Calu3 (cell line): ENCODE results near the gene SLC6A12. TPM values are rescaled to one million over a fixed set of nuclear protein-coding genes. Genes with fewer than 3 reads are reported as not detected.
A peak's percentile ranks its signal among the peaks of the same experiment; 100 is the strongest.

ENCODE experiments used
- BruUV-seq: library from RNA; stranded (reverse); fragments of 400-500 nt; replicated peaks from 2 replicates; lab custom pipeline; 2021; lab: Mats Ljungman, UMichigan
- CTCF ChIA-PET: fragments of 300-600 bp; sonication (Branson Sonifier 250); formaldehyde crosslinking; loops from one replicate; lab custom pipeline; 2022; ENCODE audit warnings: antibody characterized with exemption; lab: Charles Lee
- DNase-seq: peaks from one replicate; pipeline ENCODE4 v3.0.0; 2022
- H3K27ac Mint-ChIP-seq: one replicate; pipeline ENCODE4 v1.8.0; 2022; ENCODE audit warnings: mixed read lengths; ENCODE audit not compliant: unreplicated experiment
- H3K27me3 Mint-ChIP-seq: one replicate; pipeline ENCODE4 v1.8.0; 2022; ENCODE audit warnings: mixed read lengths; ENCODE audit not compliant: unreplicated experiment
- H3K36me3 Mint-ChIP-seq: one replicate; pipeline ENCODE4 v1.8.0; 2022; ENCODE audit warnings: mild to moderate bottlenecking, moderate library complexity, mixed read lengths; ENCODE audit not compliant: insufficient read depth, unreplicated experiment
- H3K4me1 Mint-ChIP-seq: one replicate; pipeline ENCODE4 v1.8.0; 2022; ENCODE audit warnings: mild to moderate bottlenecking, low read depth, mixed read lengths; ENCODE audit not compliant: unreplicated experiment
- H3K4me3 Mint-ChIP-seq: one replicate; pipeline ENCODE4 v1.8.0; 2022; ENCODE audit warnings: mild to moderate bottlenecking, low read depth, moderate library complexity, mixed read lengths; ENCODE audit not compliant: unreplicated experiment
- H3K9me3 Mint-ChIP-seq: one replicate; pipeline ENCODE4 v1.8.0; 2022; ENCODE audit warnings: low read depth, mixed read lengths; ENCODE audit not compliant: unreplicated experiment
- CTCF ChIP-seq: fragments of 200-600 bp; IDR thresholded peaks from one replicate; pipeline ENCODE4 v1.8.0; 2022; ENCODE audit warnings: antibody characterized with exemption; ENCODE audit not compliant: unreplicated experiment
- intact Hi-C: fragments of 100-400 bp; cut with micrococcal nuclease; formaldehyde crosslinking; loops from one replicate; pipeline ENCODE4 v1.10.0; 2022; ENCODE audit not compliant: unreplicated experiment
- total RNA-seq: library from RNA; stranded (reverse); gene quantifications from 2 replicates; pipeline ENCODE4 v1.2.3, GENCODE V29; 2022

The SLC6A12 gene
- total RNA-seq, 1 experiment from 2014 or later: 0.90 TPM

DNA sequence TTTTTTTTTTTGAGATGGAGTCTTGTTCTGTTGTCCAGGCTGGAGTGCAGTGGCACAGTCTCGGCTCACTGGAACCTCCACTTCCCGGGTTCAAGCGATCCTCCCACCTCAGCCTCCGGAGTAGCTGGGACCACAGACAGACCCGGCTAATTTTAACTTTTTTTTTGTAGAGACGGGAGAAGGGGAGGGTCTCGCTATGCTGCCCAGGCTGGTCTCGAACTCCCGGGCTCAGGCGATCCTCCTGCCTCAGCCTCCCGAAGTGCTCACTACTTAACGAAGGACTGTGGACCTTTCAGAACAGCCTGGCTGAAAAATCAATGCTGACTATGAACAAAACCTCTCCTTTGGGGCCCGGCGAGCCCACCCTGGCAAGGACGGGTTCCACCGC lies 10.9 kb downstream of the SLC6A12 start:
- BruUV-seq: no TSS peak
- Mint-ChIP-seq H3K9me3 (no peaks in the 10 kb centered on the region), H3K36me3 (no peaks in the 10 kb centered on the region), H3K27ac (no peak overlapping the region), H3K4me3 (peak overlapping the region; percentile 29), H3K27me3 (peaks cover 59% of the 10 kb centered on the region), H3K4me1 (no peaks in the 10 kb centered on the region)
- intact Hi-C loops: no loop called here
- TF ChIP-seq CTCF: no peak
- DNase-seq: no peak
- CTCF ChIA-PET: no interaction called here

DNA sequence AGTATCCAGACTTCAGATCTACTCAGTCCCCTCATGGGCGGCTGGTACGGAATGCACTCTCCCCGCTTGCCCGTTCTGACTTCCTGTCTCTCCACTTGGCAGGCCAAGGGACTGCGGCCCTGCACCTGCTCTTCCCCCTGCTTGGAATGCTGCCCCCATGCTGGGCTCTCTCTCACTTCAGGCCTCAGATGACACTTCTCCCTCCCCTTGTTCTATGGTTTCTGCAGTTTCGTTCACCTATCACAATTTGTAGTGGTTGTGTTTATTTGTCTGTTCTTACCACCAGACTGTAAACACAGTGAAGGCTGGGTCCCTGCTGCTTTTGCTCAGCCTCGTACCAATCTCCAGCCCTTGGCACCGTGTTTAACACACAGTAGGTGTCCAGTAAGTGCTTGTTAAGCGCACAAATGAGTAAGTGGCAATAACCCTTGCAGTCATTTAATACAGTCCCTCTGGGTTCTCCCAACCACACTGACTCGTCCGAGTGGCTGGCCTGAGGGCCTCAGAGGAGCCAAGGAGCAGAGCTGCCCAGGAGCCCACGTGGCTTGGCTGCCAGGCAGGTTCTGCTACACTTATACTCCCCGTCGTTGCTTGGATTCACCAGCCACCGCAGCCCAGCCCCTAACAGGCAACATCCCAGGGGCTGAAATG lies 11.8 kb downstream of the SLC6A12 start:
- no peaks in the 10 kb centered on the region for H3K9me3 Mint-ChIP-seq
- no peak overlapping the region for H3K4me3 Mint-ChIP-seq
- TF ChIP-seq CTCF: no peak
- H3K36me3 Mint-ChIP-seq: no peaks in the 10 kb centered on the region
- peaks cover 57% of the 10 kb centered on the region for H3K27me3 Mint-ChIP-seq
- H3K4me1 Mint-ChIP-seq: no peaks in the 10 kb centered on the region
- no peak for DNase-seq
- no TSS peak for BruUV-seq
- intact Hi-C loops: no loop called here
- no peak overlapping the region for H3K27ac Mint-ChIP-seq
- CTCF ChIA-PET: no interaction called here

DNA sequence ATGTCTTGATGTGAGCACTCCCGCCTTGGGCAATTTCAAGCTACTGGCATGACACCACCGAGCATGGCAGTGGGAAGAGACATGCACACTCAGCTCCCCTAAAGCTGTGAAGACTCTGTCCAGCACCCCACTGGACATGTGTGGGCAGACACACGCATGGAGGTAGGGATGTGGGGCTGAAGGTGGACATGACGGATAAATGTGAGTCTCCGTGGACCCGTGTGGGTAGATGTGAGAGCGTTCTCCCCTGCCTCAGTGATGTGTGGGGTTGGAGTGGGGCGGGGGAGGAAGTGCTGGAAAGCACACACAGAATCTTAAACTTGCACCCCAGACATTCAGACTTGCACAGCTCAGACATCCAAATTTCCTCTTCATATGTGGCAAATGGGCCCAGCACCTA lies 12.6 kb downstream of the SLC6A12 start:
- no peak for TF ChIP-seq CTCF
- peaks cover 49% of the 10 kb centered on the region for H3K27me3 Mint-ChIP-seq
- H3K27ac Mint-ChIP-seq: no peak overlapping the region
- intact Hi-C loops: no loop called here
- H3K4me1 Mint-ChIP-seq: no peaks in the 10 kb centered on the region
- DNase-seq: no peak
- CTCF ChIA-PET: no interaction called here
- no peaks in the 10 kb centered on the region for H3K36me3 Mint-ChIP-seq
- H3K4me3 Mint-ChIP-seq: no peak overlapping the region
- no peaks in the 10 kb centered on the region for H3K9me3 Mint-ChIP-seq
- BruUV-seq: no TSS peak

- no peak overlapping the region for H3K27ac Mint-ChIP-seq
- intact Hi-C loops: no loop called here
- H3K27me3 Mint-ChIP-seq: peaks cover 64% of the 10 kb centered on the region
- BruUV-seq: no TSS peak
- no peak for TF ChIP-seq CTCF
- no peak overlapping the region for H3K4me3 Mint-ChIP-seq
- no peaks in the 10 kb centered on the region for H3K36me3 Mint-ChIP-seq
- DNase-seq: no peak
- CTCF ChIA-PET: interaction anchor here (0.6 kb wide), 1 partner anchor 483 kb away, joined by 6 read pairs; no protein-coding TSS in a partner anchor
- H3K9me3 Mint-ChIP-seq: no peaks in the 10 kb centered on the region
- H3K4me1 Mint-ChIP-seq: no peaks in the 10 kb centered on the region
These were observed 15.3 kb downstream of the SLC6A12 start for GRCh38 chr12:198705-199104.
